Measurements from ENCODE around the gene TPRG1L. TPM values are rescaled to one million over a fixed set of nuclear protein-coding genes. Genes with fewer than 3 reads are reported as not detected.

TPRG1L gene
- total RNA-seq, 1 experiment from 2014 or later = 24.0 TPM

DNA sequence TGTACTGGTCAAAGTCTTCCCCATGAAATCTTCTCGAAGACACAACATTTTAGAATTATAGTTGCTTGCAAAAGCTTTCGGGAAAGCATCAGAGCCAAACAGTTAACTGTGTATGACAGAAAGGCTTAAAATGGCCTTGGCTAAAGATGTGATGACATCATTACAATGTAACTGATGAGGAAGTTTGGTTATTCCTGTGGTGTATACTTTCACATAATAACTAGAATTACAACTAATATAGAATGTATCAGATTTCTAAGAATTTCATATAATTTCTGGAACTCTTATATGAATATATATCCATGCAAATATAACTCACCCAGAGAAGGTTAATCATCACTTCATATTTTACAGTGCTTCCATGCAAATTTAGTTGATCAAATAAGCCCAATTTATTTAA lies 35.9 kb downstream of the TPRG1L start:
- H4K20me1 ChIP-seq (ENCODE audit: control insufficient read depth, insufficient read depth, insufficient read length) = no peaks in the 10 kb centered on the region
- H2BK5ac ChIP-seq (ENCODE audit: insufficient read length, low read length) = no peak overlapping the region
- no peak overlapping the region for H3K23ac ChIP-seq (ENCODE audit: insufficient read length, low read depth, low read length)
- no peak overlapping the region for H3K4me3 Mint-ChIP-seq
- no peak overlapping the region for H4K8ac ChIP-seq (replicated peaks; ENCODE audit: insufficient read length, low read depth, low read length)
- no peak overlapping the region for H4K5ac ChIP-seq (ENCODE audit: insufficient read length, low read depth, low read length)
- no peak overlapping the region for H3K27ac ChIP-seq (ENCODE audit: insufficient read length, low read depth, low read length)
- no peaks in the 10 kb centered on the region for H3K79me2 ChIP-seq (ENCODE audit: insufficient read depth, low read length)
- H3K4me1 Mint-ChIP-seq = peaks cover 14 to 25% of the 10 kb centered on the region in 2 experiments
- no peak overlapping the region for H3K56ac ChIP-seq (ENCODE audit: insufficient read length, low read depth, low read length)
- H2BK12ac ChIP-seq (ENCODE audit: insufficient read length, low read depth, low read length) = no peak overlapping the region
- DNase-seq = no peak
- H2AK5ac ChIP-seq (ENCODE audit: insufficient read length, low read length) = no peak overlapping the region
- H3K9me3 ChIP-seq (ENCODE audit: control insufficient read depth, low read depth, low read length) = no peaks in the 10 kb centered on the region
- no peak overlapping the region for H2BK120ac ChIP-seq (ENCODE audit: low read depth, low read length, poor library complexity, severe bottlenecking)
- TF ChIP-seq CTCF (conservative IDR thresholded peaks at IDR 0.05) = no peak
- no peak overlapping the region for H3K14ac ChIP-seq (ENCODE audit: insufficient read depth, low read length)
- no peaks in the 10 kb centered on the region; the same call in 1 of the 2 replicates for H3K27me3 ChIP-seq (ENCODE audit: insufficient read depth, low read length)
- no peaks in the 10 kb centered on the region for H3K79me1 ChIP-seq (ENCODE audit: insufficient read depth, low read depth, low read length, poor library complexity, severe bottlenecking)
- H3K18ac ChIP-seq (ENCODE audit: insufficient read length, low read depth, low read length) = no peak overlapping the region
- no peak overlapping the region for H3K9ac ChIP-seq (ENCODE audit: extremely low read depth, insufficient read length, low read length)
- no peak overlapping the region for H3K27ac Mint-ChIP-seq
- H2AFZ ChIP-seq (ENCODE audit: low read length) = no peak overlapping the region
- no peak overlapping the region for H2BK20ac ChIP-seq (ENCODE audit: low read depth, low read length, poor library complexity, severe bottlenecking)
- H3T11ph ChIP-seq (ENCODE audit: low read length) = no peak overlapping the region
- no peaks in the 10 kb centered on the region for H3K9me3 Mint-ChIP-seq
- no peak overlapping the region for H3K4ac ChIP-seq (ENCODE audit: low read depth, low read length)
- no peak overlapping the region for H4K91ac ChIP-seq (ENCODE audit: insufficient read length, low read depth, low read length)
- H3K27me3 Mint-ChIP-seq (ENCODE audit: low read depth) = peaks cover 57% of the 10 kb centered on the region
- H3K23me2 ChIP-seq (ENCODE audit: insufficient read length, low read depth, low read length, poor library complexity, severe bottlenecking) = no peaks in the 10 kb centered on the region
- no peaks in the 10 kb centered on the region for H3K36me3 Mint-ChIP-seq (ENCODE audit: insufficient read depth in 1 of 3, low read depth in 3 of 3)
- no peak overlapping the region for H2BK15ac ChIP-seq (ENCODE audit: low read depth, low read length)
- no CpG with 5 or more reads among the region's 2 CpGs for WGBS (ENCODE audit: extremely low coverage, insufficient read length, low lambda C conversion rate)
- no peak overlapping the region for H3K4me2 ChIP-seq (ENCODE audit: insufficient read depth, insufficient read length, low read length)
- H3K4me1 ChIP-seq (ENCODE audit: insufficient read depth, low read length) = no peaks in the 10 kb centered on the region

Data from H9 (cell line).